ENCODE measurements around the gene SLC39A8. TPM values are rescaled to one million over a fixed set of nuclear protein-coding genes. Genes with fewer than 3 reads are reported as not detected.

The SLC39A8 gene
- total RNA-seq, 2 donors from 2014 or later, result 5.1 to 12.1 TPM

GRCh38 chr4:102328045-102328444 lies 17.2 kb downstream of the SLC39A8 start:
- no peaks in the 10 kb centered on the region for H3K9me3 ChIP-seq
- DNase-seq (ENCODE audit: low spot score) (no peak), ATAC-seq (ENCODE audit: insufficient number of reproducible peaks, low FRiP score, low read depth) (no peak)
- no peaks in the 10 kb centered on the region for H3K27me3 ChIP-seq (replicated peaks; ENCODE audit: insufficient read depth)
- no peak overlapping the region for H3K4me3 ChIP-seq
- H3K27ac ChIP-seq, result no peak overlapping the region
- no peaks in the 10 kb centered on the region for H3K36me3 ChIP-seq
- no peak for TF ChIP-seq CTCF (IDR thresholded peaks at IDR 0.05)
- H3K4me1 ChIP-seq (ENCODE audit: control insufficient read depth in 1 of 2, low read depth in 2 of 2), result no peaks in the 10 kb centered on the region

- Histone ChIP-seq H3K4me3 (no peak overlapping the region), H3K27me3 (replicated peaks; ENCODE audit: insufficient read depth) (no peaks in the 10 kb centered on the region), H3K9me3 (no peaks in the 10 kb centered on the region), H3K4me1 (ENCODE audit: control insufficient read depth in 1 of 2, low read depth in 2 of 2) (no peaks in the 10 kb centered on the region), H3K36me3 (no peaks in the 10 kb centered on the region), H3K27ac (no peak overlapping the region)
- TF ChIP-seq CTCF (IDR thresholded peaks at IDR 0.05), result no peak
- DNase-seq (ENCODE audit: low spot score) (no peak), ATAC-seq (ENCODE audit: insufficient number of reproducible peaks, low FRiP score, low read depth) (no peak)
These were observed 18.3 kb downstream of the SLC39A8 start for GRCh38 chr4:102326951-102327350.

- no peak for ATAC-seq (ENCODE audit: insufficient number of reproducible peaks, low FRiP score, low read depth)
- no peak for DNase-seq (ENCODE audit: low spot score)
- no peak overlapping the region for H3K4me3 ChIP-seq
- no peaks in the 10 kb centered on the region for H3K27me3 ChIP-seq (replicated peaks; ENCODE audit: insufficient read depth)
- H3K36me3 ChIP-seq, result no peaks in the 10 kb centered on the region
- H3K4me1 ChIP-seq (ENCODE audit: control insufficient read depth in 1 of 2, low read depth in 2 of 2), result no peaks in the 10 kb centered on the region
- no peaks in the 10 kb centered on the region for H3K9me3 ChIP-seq
- no peak for TF ChIP-seq CTCF (IDR thresholded peaks at IDR 0.05)
- no peak overlapping the region for H3K27ac ChIP-seq
These were observed 20.6 kb downstream of the SLC39A8 start for GRCh38 chr4:102324730-102325129.

GRCh38 chr4:102322736-102323135 lies 22.5 kb downstream of the SLC39A8 start:
- DNase-seq (ENCODE audit: low spot score), result no peak
- no peaks in the 10 kb centered on the region for H3K27me3 ChIP-seq (replicated peaks; ENCODE audit: insufficient read depth)
- no peak for TF ChIP-seq CTCF (IDR thresholded peaks at IDR 0.05)
- H3K4me3 ChIP-seq, result no peak overlapping the region
- H3K27ac ChIP-seq, result no peak overlapping the region
- no peaks in the 10 kb centered on the region for H3K36me3 ChIP-seq
- ATAC-seq (ENCODE audit: insufficient number of reproducible peaks, low FRiP score, low read depth), result no peak
- H3K9me3 ChIP-seq, result no peaks in the 10 kb centered on the region
- no peaks in the 10 kb centered on the region for H3K4me1 ChIP-seq (ENCODE audit: control insufficient read depth in 1 of 2, low read depth in 2 of 2)

- Histone ChIP-seq H3K9me3 (no peaks in the 10 kb centered on the region), H3K36me3 (no peaks in the 10 kb centered on the region), H3K27me3 (replicated peaks; ENCODE audit: insufficient read depth) (no peaks in the 10 kb centered on the region), H3K27ac (no peak overlapping the region), H3K4me3 (no peak overlapping the region), H3K4me1 (ENCODE audit: control insufficient read depth in 1 of 2, low read depth in 2 of 2) (no peaks in the 10 kb centered on the region)
- DNase-seq (ENCODE audit: low spot score) (no peak), ATAC-seq (ENCODE audit: insufficient number of reproducible peaks, low FRiP score, low read depth) (no peak)
- no peak for TF ChIP-seq CTCF (IDR thresholded peaks at IDR 0.05)
These were observed 23.9 kb downstream of the SLC39A8 start for GRCh38 chr4:102321260-102321995.
